NCI-H1417 treated with DMSO at 0.1 percent for 48 hours (cell line): ENCODE data around the gene LRRN2.

Source experiments
- DNase-seq: peaks from one replicate; lab custom pipeline; 2025; lab: John Stamatoyannopoulos, UW

The LRRN2 gene

DNA sequence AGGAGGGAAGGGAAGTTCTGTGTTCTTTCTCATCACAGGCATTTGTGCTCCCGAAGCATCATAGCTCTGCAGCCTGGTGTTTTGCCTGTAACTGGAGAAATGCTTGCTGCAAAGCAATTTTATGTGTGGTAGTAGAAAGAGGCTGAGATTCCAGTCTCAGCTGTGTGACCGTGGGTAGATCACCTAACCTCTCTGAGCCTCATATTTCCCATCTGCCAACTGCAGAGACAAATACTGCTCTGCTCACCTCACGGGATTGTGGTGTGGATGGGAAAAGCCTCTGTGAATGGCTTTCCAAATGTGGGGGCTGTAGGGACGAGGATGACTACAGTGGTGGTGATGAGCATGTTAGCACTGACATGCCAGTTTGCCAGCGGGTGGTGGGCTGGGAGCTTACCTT is 85.3 kb downstream of the LRRN2 start:
- DNase-seq: no peak

GRCh38 chr1:204599596-204599995 is 85.9 kb downstream of the LRRN2 start:
- DNase-seq: no peak

- no peak for DNase-seq
These were observed 86.4 kb downstream of the LRRN2 start for GRCh38 chr1:204599098-204599497.

DNA sequence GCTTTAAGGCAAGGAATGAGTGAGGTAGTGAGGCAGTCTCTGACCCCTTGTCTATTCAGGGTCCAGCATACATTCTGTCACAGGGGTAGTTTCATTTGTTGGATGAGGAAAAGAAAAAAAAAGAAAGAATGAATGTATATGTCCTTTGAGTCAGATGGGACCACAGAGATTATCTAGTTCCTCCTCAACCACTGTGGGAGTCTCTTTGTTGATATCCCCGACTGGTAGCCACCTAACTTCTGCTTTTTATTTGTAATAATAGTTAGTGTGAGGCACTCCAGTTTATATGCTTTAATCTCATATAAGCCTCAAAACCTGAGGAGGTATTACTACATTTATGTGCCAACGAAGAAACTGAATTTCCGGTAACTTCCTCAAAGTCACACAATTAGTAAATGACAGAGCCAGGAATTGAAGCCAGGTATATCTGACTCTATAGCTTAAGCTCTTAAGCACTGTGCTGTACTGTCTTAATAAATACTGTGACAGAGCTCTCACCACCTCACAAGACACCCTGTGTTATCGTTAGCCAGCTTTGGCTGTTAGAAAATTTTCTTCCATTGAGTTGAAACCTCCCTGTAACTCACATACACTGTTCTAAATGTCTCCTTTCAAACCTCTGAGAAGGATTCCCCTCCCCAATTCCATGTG is 87.1 kb downstream of the LRRN2 start:
- no peak for DNase-seq

DNA sequence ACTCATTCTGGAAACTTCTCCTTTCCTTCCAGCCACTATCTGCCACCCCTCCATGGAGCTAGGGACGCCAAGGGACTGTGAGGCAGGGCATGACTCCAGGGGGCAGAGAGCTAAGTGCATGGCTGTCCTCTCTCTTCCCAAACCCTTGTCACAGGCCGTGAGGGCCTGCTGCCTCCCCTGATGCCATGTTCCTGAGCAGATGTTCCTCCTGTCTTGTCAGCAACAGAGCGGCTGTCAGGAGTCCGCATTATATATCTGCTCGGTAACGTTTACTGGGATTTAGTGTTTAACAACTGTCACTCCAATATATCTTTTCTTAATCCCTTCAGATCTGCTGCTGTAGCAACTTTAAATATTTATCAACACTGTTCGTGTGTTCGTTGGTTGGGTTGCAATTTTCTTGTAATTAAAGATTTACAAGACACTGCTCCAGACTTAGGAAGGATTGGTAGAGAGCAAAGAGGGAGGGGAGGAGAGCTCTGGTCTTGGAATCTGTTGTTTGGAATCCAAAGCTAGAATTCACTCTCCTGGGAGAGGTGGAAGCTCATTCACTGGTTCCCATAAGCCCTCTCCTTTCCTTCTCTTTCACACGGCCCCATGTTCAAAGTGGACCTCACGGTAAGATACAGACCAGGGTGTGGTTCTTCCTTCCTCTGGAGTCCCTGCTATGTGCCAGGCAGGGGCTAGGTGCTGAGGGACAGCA is 93.1 kb downstream of the LRRN2 start:
- no peak for DNase-seq

GRCh38 chr1:204591473-204592090 is 94.0 kb downstream of the LRRN2 start:
- no peak for DNase-seq

DNA sequence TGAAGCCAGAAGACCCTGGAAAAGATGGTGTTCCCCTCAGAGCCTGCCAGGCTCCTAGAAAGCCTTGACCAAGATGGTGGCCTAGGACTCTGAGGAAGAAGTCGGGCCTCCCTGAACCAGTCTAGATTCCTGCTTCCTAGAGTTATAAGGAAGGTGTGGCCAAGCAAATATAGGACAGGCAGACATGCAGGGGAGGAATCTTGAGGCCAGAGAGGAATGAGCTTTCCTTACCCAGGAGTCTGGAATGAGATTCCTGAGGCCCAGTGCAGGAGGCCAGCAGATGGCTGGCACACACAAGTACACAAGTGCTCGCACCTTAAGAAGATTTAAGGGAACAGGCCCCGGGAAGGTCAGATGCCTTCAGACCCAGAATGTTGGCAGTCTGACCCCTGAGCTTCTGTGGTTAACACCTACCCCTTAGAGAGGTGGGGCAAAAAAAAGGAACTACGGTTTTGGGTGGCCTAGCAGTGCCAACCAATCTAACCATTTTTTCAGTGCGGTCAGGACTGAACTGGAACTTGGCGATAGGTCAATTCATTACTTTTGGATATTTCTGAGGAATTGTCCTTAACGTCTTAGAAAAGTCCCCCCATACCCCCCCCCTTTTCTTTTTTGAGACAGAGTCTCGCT is 96.0 kb downstream of the LRRN2 start:
- no peak for DNase-seq

DNA sequence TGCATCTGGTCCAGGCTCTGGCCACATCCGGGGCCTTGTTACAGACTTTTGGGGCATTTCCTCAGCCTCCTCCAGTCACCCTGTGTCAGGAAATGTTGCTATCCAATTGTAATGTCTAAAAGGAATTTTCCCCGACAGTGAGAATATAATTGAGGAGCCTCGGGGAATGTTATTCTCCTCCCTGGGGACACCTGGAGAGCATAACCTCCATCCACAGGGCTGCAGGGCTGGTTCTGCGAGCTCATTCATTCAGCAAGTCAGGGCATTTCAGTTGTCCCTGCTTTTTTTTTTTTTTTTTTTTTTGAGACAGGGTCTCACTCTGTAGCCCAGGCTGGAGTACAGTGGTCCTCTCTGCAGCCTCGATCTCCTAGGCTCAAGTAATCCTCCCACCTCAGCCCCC is 96.7 kb downstream of the LRRN2 start:
- no peak for DNase-seq

GRCh38 chr1:204587621-204588020 is 97.9 kb downstream of the LRRN2 start:
- no peak for DNase-seq

GRCh38 chr1:204584699-204585372 is 100.7 kb downstream of the LRRN2 start:
- no peak for DNase-seq

DNA sequence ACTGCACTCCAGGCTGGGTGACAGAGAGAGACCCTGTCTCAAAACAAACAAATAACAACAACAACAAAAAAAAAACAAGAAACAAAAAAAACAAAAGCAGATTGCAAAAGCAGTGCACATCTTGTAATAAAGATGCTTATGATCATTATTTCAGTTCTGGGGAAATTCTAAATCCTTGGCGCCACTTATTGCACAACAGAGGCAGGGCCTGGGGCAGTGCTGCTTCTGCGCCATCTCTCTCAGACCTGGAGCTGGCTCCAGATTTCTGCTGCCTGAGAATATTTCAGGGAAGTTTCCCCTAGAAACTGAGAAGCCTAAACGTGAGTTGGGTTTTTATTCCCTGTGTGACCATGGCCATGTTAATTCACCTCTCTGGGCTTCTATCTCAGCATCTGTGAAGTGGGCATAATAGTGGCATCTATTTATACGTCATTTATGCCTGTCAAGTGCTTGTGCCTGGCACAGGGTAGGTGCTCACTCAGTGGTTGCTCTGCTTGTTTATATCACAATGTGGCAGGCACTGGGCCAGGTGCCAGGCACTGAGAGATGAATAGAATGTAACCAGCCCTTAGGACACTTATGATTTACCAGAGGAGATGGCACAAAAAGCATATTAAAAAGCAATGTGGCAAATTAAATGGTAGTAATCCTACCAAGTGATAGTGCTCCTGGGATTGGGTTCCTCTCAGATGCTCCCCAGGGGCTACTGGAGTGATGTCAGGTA is 101.5 kb downstream of the LRRN2 start:
- no peak for DNase-seq

- no peak for DNase-seq
These were observed 103.8 kb downstream of the LRRN2 start for GRCh38 chr1:204581759-204582158.

DNA sequence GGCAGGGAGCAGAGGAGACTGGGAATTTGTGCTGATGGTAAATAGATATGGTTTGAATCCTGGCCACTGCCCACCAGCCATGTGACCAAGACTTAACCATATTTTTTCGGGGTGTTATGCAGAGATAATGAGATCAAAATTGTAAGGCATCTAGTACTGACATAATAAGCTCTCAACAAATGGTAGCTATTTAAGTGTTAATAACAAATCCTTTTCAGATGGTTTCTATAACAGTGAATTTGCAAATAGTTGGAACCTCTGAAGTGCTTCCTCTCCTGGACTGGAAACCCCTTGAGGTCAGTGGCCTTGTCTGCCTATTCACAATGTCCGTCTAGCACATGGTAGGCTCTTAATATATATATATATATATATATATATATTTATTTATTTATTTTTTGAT is 104.7 kb downstream of the LRRN2 start:
- DNase-seq: no peak

DNA sequence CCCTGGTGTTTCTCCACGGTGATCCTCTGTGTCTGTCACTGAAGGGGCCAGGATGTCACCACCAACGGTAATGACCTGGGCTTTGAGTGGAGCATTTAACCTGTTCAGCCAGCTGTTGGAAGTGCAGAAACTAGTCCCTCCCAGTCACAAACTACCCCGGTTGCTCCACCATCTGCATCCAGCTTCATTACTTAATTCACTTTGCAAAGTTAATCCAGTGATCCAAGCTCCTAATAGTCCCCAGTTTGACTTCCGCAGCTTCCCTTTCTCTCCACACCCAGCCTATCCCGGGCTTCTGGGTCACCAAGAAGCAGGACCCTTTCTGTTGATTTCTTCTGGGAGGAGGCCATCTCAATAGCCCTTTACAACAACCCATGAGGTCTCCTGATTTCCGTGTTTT is 105.9 kb downstream of the LRRN2 start:
- DNase-seq: no peak

- no peak for DNase-seq
These were observed 106.5 kb downstream of the LRRN2 start for GRCh38 chr1:204578867-204579664.

DNA sequence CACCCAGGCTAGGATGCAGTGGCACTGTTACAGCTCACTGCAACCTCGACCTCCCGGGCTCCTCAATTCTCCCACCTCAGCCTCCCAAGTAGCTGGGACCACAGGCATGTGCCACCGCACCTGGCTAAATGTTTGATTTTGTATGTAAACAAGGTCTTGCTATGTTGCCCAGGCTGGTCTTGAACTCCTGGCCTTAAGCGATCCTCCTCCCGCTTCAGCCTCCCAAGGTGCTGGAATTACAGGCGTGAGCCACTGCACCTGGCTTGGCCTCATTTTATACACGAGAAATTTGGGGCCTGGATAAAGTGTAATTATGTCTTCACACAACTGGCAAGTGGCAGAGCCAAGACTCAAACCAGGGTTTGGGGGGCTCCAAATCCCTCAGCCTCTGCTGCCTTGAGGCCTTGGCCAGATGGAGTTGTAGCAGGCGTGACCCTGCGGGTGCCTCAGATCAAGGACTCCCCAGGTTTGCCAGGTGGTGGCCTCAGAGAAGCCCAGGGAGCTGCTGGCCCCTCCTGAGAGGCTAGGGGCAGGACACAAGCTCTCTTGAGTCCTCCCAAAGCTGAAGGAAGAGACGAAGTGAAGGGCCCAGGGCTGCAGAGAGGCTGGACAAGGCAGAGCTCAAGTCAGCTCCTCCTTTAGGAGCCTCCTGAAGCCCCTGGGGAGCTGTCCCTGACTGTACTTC is 107.6 kb downstream of the LRRN2 start:
- DNase-seq: no peak

DNA sequence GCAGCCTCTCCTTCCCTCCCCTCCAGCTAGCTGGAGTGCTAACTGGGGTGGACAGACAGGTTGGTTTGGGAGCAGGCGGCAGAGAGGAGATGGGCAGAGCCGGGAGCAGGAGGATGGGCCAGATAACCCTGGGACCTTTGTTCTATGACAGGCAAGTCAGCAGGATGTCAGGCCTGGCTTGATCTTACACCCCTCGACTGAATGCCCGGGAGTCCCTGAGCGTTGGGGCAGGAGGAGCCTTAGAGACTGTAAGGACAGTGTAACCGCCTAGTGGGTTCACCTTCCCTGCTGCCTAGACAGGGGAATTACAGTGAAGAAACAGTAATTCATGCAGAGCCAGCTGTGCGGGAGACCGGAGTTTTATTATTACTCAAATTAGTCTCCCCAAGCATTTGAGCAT is 109.1 kb downstream of the LRRN2 start:
- DNase-seq: no peak

DNA sequence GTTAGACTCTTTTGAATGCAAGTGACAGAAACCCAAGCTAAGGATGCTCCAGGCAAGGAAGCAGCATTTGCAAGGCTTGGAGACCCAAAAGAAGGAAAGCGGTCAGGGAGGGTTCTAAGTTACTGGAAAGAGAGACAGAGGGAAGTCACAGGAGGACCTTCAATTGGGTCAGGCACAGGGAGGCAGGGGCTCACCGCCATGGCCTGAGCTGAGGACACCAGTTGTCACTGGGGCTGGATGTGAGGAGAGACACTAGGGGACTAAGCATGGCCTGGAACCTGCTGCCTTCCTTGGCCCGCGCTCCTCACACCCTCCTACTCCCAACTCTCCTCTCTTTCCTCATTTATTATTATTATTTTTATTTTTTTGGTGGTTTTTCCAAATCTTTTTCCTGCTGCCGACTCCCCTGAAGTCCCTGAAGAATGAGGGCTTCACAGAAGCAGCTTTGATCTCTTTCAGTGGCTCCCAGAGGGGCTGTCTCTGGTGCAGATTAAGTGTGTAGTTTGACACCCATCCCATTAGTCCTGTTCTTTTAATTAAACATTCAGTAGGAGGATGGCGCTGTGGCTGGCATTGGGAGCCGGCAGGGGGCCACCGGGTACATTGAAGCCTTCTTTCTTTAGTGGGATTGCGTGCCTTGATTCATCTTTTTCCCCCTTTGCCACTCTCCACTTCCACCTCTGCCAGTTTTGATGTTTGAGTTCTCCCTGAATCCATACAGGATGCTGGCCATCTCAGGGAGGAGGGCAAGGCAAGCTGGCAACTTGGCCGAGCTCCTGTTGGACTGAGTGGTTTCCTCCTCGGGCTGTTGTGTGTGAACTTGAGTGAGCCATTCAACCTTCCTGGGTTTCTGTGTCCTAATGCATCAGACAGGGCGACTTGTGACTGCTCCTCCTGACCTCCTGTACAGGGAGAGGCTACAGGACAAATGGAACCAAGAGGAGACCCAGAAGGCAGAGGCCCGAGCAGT is 110.0 kb downstream of the LRRN2 start:
- no peak for DNase-seq

- no peak for DNase-seq
These were observed 110.7 kb downstream of the LRRN2 start for GRCh38 chr1:204574865-204575163.
